Karpas-422 (cell line): Measurements from ENCODE around the gene MRPL54. TPM values are rescaled to one million over a fixed set of nuclear protein-coding genes. Genes with fewer than 3 reads are reported as not detected.
A peak's percentile ranks its signal among the peaks of the same experiment; 100 is the strongest.

Experiments
- DNase-seq: peaks from one replicate; pipeline ENCODE4 v3.0.0-alpha.2; 2015
- H2AFZ ChIP-seq: fragments of 200-600 bp; sonication (generic); 2 replicates; pipeline ENCODE4 v1.6.1; 2014; ENCODE audit warnings: antibody characterized with exemption, low read length, mixed read lengths
- H3K27ac ChIP-seq: fragments of 200-600 bp; sonication (generic); 2 replicates; pipeline ENCODE4 v1.5.1; 2014; ENCODE audit warnings: mild to moderate bottlenecking, low read length, moderate library complexity
- H3K27me3 ChIP-seq: fragments of 200-600 bp; sonication (generic); 2 replicates; pipeline ENCODE4 v1.6.1; 2014; ENCODE audit warnings: low read length, mixed read lengths
- H3K36me3 ChIP-seq: fragments of 200-600 bp; sonication (generic); 2 replicates; pipeline ENCODE4 v1.6.1; 2014; ENCODE audit warnings: low read length, mixed read lengths; ENCODE audit not compliant: insufficient read depth
- H3K4me1 ChIP-seq: fragments of 200-600 bp; sonication (generic); 2 replicates; pipeline ENCODE4 v1.6.1; 2014; ENCODE audit warnings: mild to moderate bottlenecking, low read length, mixed read lengths
- H3K4me2 ChIP-seq: fragments of 200-600 bp; sonication (generic); 2 replicates; pipeline ENCODE4 v1.6.1; 2014; ENCODE audit warnings: low read length, low read depth, mild to moderate bottlenecking; ENCODE audit not compliant: poor library complexity, severe bottlenecking
- H3K4me3 ChIP-seq: fragments of 200-600 bp; sonication (generic); 2 replicates; pipeline ENCODE4 v1.5.1; 2014; ENCODE audit warnings: mild to moderate bottlenecking, antibody characterized with exemption, low read length, mixed read lengths
- H3K79me2 ChIP-seq: fragments of 200-600 bp; sonication (generic); 2 replicates; pipeline ENCODE4 v1.6.1; 2014; ENCODE audit warnings: mild to moderate bottlenecking, low read length, mixed read lengths
- H3K9ac ChIP-seq: fragments of 200-600 bp; sonication (generic); 2 replicates; pipeline ENCODE4 v1.6.0; 2014; ENCODE audit warnings: low read length
- H3K9me2 ChIP-seq: fragments of 200-600 bp; sonication (generic), shearing (Covaris generic); replicated peaks from 2 replicates; pipeline ENCODE4 v1.6.0; 2014; ENCODE audit warnings: mild to moderate bottlenecking, low read length, moderate library complexity; ENCODE audit not compliant: insufficient read depth
- H3K9me3 ChIP-seq: fragments of 300-700, 200-600 bp; sonication (generic); 2 replicates; pipeline ENCODE4 v1.6.1; 2014; ENCODE audit warnings: low read length, mixed read lengths
- H4K20me1 ChIP-seq: fragments of 200-600 bp; sonication (generic); 2 replicates; pipeline ENCODE4 v1.6.1; 2014; ENCODE audit warnings: mild to moderate bottlenecking, antibody characterized with exemption, low read length, low read depth; ENCODE audit not compliant: insufficient read depth
- total RNA-seq: library from RNA; depleted of rRNA; stranded (reverse); fragments of >200 nt; shearing (Covaris generic); gene quantifications from 2 replicates; pipeline ENCODE4 v1.2.3, GENCODE V29; 2014; ENCODE audit warnings: low replicate concordance

The MRPL54 gene
- total RNA-seq, 1 experiment from 2014 or later = 44.2 TPM

DNA sequence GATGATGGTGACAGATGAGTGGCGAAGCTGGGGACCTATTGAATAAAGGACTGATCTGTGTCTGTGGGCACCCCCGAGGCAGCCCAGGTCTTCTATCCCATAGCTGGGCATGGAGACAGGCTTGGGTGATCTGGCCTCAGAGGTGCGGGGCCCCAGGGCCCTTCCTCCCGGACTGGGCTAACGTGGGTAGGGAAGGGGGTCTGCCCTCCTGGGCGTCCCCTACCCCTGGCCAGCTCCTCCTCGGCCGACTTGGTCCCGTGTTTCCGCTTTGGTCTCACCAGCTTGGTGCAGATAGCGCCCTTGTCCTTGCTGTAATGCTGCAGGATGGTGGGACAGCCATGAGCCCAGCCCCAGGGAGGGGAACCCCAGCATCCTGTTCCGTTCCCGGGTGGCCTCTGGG is 20.4 kb downstream of the MRPL54 start:
- H4K20me1 ChIP-seq = no peaks in the 10 kb centered on the region
- H3K9ac ChIP-seq = no peak overlapping the region
- no peaks in the 10 kb centered on the region for H3K79me2 ChIP-seq
- no peak overlapping the region for H3K4me2 ChIP-seq
- no peak overlapping the region for H3K4me3 ChIP-seq
- peaks cover 11% of the 10 kb centered on the region; the same call in 1 of the 2 replicates for H3K9me3 ChIP-seq
- H3K9me2 ChIP-seq = no peaks in the 10 kb centered on the region
- H3K4me1 ChIP-seq = no peaks in the 10 kb centered on the region
- no peak overlapping the region for H2AFZ ChIP-seq
- H3K36me3 ChIP-seq = no peaks in the 10 kb centered on the region
- no peak overlapping the region for H3K27ac ChIP-seq
- H3K27me3 ChIP-seq = no peaks in the 10 kb centered on the region
- DNase-seq = no peak

DNA sequence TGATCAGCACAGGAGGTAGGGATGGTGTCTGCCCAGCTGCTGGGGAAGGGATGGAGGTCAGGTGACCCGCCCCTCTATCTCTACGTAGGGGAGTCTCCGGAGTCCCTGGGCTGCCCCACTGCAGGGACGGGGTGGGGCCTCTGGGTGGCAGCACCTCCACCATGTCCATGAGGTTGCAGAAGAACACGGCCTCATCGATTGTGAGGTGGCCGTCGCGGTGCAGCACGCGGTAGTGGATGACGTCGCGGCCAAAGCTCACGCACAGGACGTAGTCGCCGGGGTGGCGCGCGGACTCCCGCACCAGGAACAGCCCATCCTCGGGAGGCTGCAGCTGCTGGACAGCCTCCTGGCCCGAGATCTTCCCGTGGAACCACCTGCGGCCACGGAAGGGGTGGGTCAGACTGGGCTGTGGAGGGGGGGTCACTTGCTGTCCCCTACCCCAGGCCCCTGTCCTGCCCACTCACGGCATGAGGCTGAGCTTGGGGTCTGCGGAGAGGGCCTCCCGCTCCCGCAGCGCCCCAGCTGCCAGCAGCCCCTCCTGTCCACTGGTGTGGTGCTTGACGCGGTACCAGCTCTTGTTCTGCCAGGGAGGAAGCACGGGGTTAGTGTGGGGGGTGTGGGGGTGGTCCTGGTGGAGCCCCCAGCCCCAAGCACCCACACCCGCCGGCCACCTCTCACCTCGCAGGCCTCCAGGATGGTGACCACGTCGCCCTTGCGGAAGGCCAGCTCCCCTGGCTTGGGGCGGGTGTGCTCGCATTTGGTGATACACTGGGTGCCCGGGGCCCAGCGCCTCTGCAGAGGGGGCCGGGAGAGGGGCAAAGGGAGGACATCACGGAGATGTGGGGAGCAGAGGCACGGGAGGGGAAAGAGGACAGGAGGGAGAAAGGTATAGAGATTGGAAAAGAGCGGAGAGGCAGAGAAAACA is 21.4 kb downstream of the MRPL54 start:
- H4K20me1 ChIP-seq = no peaks in the 10 kb centered on the region
- H3K36me3 ChIP-seq = no peaks in the 10 kb centered on the region
- H3K9me2 ChIP-seq = no peaks in the 10 kb centered on the region
- no peak overlapping the region for H2AFZ ChIP-seq
- no peak overlapping the region for H3K27ac ChIP-seq
- no peaks in the 10 kb centered on the region for H3K79me2 ChIP-seq
- H3K9me3 ChIP-seq = peaks cover 11% of the 10 kb centered on the region; the same call in 1 of the 2 replicates
- H3K4me1 ChIP-seq = no peaks in the 10 kb centered on the region
- H3K4me3 ChIP-seq = no peak overlapping the region
- no peak overlapping the region for H3K4me2 ChIP-seq
- peak; percentile 83 for DNase-seq
- H3K9ac ChIP-seq = no peak overlapping the region
- no peaks in the 10 kb centered on the region for H3K27me3 ChIP-seq

DNA sequence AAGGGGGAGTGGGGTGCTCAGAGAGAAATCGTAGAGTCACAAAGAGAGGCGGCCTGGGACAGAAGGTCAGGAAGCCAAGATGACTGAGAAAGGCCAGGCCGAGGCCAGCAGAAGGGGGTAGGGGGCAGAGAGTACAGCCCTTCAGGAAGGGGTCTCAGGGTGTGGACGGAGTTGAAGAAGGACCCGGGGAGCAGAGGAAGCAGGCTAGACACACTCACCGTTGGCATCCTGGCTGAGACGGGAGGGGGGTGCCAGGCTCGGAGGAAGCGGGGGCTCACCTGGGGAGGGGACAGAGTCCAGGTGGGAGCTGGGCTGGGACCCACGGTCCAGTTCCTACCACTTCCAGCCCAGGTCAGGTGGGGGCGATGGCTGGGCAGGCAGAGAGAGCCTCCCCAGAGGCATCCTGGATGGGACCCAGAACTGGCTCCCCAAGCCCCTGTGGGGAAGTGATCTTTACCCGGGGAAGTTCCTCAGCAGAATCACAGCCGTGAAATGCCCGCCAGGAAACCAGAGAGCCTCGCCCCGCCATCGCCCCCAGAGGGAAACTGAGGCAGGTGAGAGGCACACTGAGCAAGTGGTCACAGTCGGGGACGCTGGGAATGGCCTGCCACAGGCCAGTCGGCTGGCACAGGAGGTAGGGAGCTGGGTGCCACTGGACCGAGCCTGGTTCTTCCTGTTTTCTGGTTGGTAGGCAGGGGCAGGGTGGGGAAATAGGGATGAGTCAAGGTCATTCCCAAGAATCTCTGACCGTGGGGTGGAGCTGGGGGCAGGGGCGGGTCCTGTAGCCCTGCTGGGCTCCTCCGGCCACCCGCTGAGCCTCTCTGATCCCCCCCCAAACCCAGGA is 22.3 kb downstream of the MRPL54 start:
- H2AFZ ChIP-seq = no peak overlapping the region
- H3K4me1 ChIP-seq = no peaks in the 10 kb centered on the region
- no peaks in the 10 kb centered on the region for H3K36me3 ChIP-seq
- H4K20me1 ChIP-seq = no peaks in the 10 kb centered on the region
- H3K27me3 ChIP-seq = no peaks in the 10 kb centered on the region
- no peak overlapping the region for H3K9ac ChIP-seq
- H3K27ac ChIP-seq = no peak overlapping the region
- H3K9me2 ChIP-seq = no peaks in the 10 kb centered on the region
- DNase-seq = no peak
- H3K4me3 ChIP-seq = no peak overlapping the region
- H3K9me3 ChIP-seq = peaks cover 11% of the 10 kb centered on the region; the same call in 1 of the 2 replicates
- H3K4me2 ChIP-seq = no peak overlapping the region
- H3K79me2 ChIP-seq = no peaks in the 10 kb centered on the region

DNA sequence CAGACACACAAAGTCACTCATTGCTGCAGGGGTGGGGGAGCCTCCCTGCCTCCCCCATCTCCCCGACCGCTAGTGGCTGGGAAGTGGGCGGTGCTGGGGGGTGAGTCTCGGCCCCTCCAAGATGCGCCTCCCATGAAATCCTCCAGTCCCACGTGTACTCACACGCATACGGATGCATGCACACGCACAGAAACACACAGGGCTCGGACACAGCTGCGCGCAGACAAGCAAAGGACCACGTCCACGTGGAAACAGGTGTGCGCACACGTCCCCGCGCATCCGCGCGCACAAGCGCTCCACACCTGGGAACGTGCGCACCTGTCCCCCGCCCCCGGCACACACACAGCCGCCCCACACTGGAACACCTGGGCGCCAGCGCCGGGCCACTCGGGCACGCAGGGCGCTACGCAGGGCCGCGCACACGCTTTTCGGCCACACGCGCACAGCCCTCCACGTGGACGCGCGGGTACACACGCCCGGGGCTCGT is 23.0 kb downstream of the MRPL54 start:
- no peak for DNase-seq
- no peaks in the 10 kb centered on the region for H3K9me2 ChIP-seq
- H3K9me3 ChIP-seq = peaks cover 11% of the 10 kb centered on the region; the same call in 1 of the 2 replicates
- no peak overlapping the region for H2AFZ ChIP-seq
- H3K4me2 ChIP-seq = no peak overlapping the region
- H3K9ac ChIP-seq = no peak overlapping the region
- H3K27me3 ChIP-seq = no peaks in the 10 kb centered on the region
- no peaks in the 10 kb centered on the region for H4K20me1 ChIP-seq
- no peaks in the 10 kb centered on the region for H3K79me2 ChIP-seq
- H3K36me3 ChIP-seq = no peaks in the 10 kb centered on the region
- no peaks in the 10 kb centered on the region for H3K4me1 ChIP-seq
- H3K4me3 ChIP-seq = no peak overlapping the region
- no peak overlapping the region for H3K27ac ChIP-seq

DNA sequence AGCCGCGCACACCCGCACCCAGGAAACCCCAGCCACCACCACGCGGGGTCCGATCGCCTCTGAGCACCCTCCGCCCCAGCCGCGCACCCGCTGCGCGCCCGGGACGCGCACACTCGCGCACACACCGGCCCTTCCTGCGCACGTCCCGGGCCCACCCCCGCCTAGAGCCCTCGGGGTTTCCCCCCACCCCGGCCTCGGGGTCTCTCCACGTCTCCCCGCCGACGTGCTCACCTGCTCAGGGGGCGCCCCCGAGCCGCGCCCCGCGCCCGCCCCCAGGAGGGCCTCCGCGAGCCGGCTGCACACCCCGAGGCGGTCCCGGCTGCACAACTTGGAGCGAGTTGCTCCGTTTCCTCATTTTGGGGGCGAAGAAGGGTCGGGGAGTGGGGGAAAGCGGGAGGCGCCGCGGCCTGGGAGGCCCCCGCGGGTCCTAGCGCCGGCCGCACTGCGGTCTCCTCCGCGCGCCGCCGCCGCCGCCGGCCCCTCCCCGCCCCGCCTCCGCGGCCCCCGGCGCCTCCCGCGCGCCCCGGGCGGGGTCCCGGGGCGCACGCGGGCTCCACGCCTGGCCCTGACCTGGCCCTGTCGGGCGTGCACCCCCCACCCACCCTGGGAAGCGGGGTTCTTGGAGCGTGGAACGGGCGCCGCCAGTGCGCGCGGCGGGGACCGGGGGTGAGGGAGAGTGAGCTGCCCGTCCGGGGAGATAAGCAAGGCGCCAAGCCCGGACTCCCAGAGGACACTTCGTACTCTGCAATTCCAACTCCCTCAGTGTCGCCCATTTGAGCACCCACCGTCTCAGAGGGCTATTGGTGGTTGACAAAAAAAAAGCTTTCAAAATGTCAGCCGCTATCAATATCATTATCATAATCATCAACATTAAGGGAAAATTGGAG is 23.7 kb downstream of the MRPL54 start, which contains the start of gene MATK:
MATK (minus strand) TSS at position 444 of the 887 bp plus-strand sequence. CDS start 1,246 bp downstream, outside the sequence.
- Histone ChIP-seq H4K20me1 (no peaks in the 10 kb centered on the region), H2AFZ (no peak within 1 kb of the TSS), H3K27ac (no peak within 1 kb of the TSS), H3K4me1 (no peaks in the 10 kb centered on the region), H3K79me2 (no peaks in the 10 kb centered on the region), H3K9me2 (no peaks in the 10 kb centered on the region), H3K36me3 (no peaks in the 10 kb centered on the region), H3K9me3 (peaks cover 7% of the 10 kb centered on the region; the same call in 1 of the 2 replicates), H3K27me3 (no peaks in the 10 kb centered on the region), H3K9ac (no peak within 1 kb of the TSS), H3K4me3 (no peak within 1 kb of the TSS), H3K4me2 (no peak within 1 kb of the TSS)
- no peak for DNase-seq

DNA sequence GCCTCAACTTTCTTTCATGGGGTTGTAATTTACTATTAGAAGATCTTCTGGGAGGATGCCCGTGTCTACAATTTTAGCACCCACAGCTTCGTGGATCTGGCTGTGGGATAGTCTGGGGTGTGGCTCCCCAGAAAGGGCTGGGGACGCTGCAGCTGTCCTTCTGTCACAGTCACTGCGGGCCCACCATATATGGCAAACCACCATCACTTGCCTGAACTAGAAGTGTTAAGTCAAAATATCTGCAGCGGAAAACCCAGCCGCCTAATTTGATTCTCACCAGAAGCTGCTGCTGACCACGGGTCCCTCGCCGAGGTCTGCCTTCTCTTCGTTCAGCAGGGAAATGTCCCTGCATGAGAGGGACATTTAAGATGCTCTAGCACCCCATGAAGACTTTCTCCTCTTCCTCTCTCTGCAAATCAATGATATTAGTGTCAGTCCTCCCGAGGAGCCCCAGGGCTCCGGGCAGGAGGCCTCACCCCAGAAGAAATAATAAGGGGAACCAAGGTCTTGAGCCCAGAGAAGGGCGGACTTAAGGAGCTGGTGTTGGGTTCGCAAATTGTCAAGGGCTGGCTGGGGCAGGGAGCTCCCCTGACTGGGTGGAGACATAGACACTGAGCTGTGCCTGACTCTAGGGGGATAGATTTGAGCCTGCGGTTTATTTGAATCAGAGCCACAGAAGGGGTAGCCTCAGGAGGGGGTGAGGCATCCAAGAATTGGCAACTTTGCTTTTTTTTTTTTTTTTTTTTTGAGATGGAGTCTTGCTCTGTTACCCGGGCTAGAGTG is 26.7 kb downstream of the MRPL54 start:
- peak; percentile 45 for DNase-seq
- H3K9me3 ChIP-seq = no peaks in the 10 kb centered on the region
- H3K9me2 ChIP-seq = no peaks in the 10 kb centered on the region
- H2AFZ ChIP-seq = no peak overlapping the region
- no peaks in the 10 kb centered on the region for H4K20me1 ChIP-seq
- no peak overlapping the region for H3K4me3 ChIP-seq
- H3K36me3 ChIP-seq = no peaks in the 10 kb centered on the region
- H3K27me3 ChIP-seq = no peaks in the 10 kb centered on the region
- H3K4me2 ChIP-seq = no peak overlapping the region
- H3K79me2 ChIP-seq = no peaks in the 10 kb centered on the region
- H3K9ac ChIP-seq = no peak overlapping the region
- no peaks in the 10 kb centered on the region for H3K4me1 ChIP-seq
- no peak overlapping the region for H3K27ac ChIP-seq

DNA sequence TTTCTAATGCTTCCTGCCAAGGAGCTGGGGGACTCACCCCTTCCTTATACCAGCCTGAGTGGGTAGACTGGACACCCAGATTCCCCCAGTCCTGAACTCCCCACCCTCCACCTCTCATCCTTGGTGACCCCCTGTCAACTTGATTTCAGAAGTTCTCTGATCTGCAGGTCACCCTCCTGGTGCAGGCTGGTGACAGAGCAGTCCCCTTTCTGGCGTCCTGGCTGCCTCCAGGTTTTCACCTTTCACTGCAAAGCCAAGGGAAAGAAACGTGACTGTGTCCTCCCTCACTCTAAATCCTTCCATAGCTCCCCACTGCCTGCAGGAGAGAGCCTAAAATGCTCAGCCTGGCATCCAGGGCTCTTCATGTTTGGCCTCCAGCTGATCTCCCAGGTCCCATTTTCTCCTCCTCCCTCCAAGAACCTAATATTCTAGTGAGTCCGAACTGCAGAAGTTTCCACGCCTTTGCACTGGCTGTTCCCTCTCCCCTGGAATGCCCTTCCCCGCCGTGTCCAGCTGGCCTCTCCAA is 27.8 kb downstream of the MRPL54 start:
- no peak for DNase-seq
- Histone ChIP-seq H3K79me2 (no peaks in the 10 kb centered on the region), H4K20me1 (no peaks in the 10 kb centered on the region), H3K9ac (no peak overlapping the region), H3K4me3 (no peak overlapping the region), H3K4me1 (no peaks in the 10 kb centered on the region), H3K9me2 (no peaks in the 10 kb centered on the region), H2AFZ (no peak overlapping the region), H3K27me3 (no peaks in the 10 kb centered on the region), H3K36me3 (no peaks in the 10 kb centered on the region), H3K27ac (no peak overlapping the region), H3K4me2 (no peak overlapping the region), H3K9me3 (no peaks in the 10 kb centered on the region)
